Skeletal muscle satellite cell (primary cell): ENCODE data around the gene CEACAM21.

Experiments used
- H3K27me3 ChIP-seq: 2 replicates; pipeline ENCODE4 v1.7.0; 2013; ENCODE audit warnings: low read length; ENCODE audit not compliant: control insufficient read depth, insufficient read depth
- H3K36me3 ChIP-seq: 2 replicates; pipeline ENCODE4 v1.7.0; 2013; ENCODE audit warnings: mild to moderate bottlenecking, control low read depth, low read length; ENCODE audit not compliant: insufficient read depth
- H3K4me1 ChIP-seq: 2 replicates; pipeline ENCODE4 v1.7.0; 2013; ENCODE audit warnings: low read length; ENCODE audit not compliant: control insufficient read depth, insufficient read depth
- H3K4me2 ChIP-seq: 2 replicates; pipeline ENCODE4 v1.7.0; 2013; ENCODE audit warnings: mild to moderate bottlenecking, low read length
- H3K4me3 ChIP-seq: 2 replicates; pipeline ENCODE4 v1.7.0; 2013; ENCODE audit warnings: low read length
- H3K9ac ChIP-seq: 2 replicates; pipeline ENCODE4 v1.7.0; 2013; ENCODE audit warnings: mild to moderate bottlenecking, low read depth, low read length, moderate library complexity
- H3K9me3 ChIP-seq: replicated peaks from 2 replicates; pipeline ENCODE4 v1.7.0; 2013; ENCODE audit warnings: mild to moderate bottlenecking, control low read depth, low read length

CEACAM21 gene

DNA sequence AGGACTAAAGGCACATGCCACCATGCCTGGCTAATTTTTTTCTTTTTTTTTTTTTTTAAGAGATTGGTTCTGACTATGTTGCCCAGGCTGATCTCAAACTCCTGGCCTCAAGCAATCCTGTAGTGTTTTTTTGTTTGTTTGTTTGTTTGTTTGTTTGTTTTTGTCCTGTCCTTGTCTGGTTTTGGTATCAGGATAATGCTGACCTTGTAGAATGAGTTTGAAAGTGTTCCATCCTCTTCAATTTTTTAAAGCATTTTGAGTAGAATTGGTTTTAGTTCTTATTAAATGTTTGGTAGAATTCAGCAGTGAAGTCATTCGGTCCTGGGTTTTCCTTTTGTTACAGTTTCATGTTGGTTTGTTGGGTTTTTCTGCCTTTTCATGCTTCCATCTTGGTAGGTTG, 31.7 kb downstream of the CEACAM21 start:
- no peaks in the 10 kb centered on the region for H3K4me1 ChIP-seq
- H3K4me3 ChIP-seq, result no peak overlapping the region
- H3K9ac ChIP-seq, result no peak overlapping the region
- H3K4me2 ChIP-seq, result no peak overlapping the region
- no peaks in the 10 kb centered on the region for H3K9me3 ChIP-seq
- H3K27me3 ChIP-seq, result no peaks in the 10 kb centered on the region
- no peaks in the 10 kb centered on the region for H3K36me3 ChIP-seq

DNA sequence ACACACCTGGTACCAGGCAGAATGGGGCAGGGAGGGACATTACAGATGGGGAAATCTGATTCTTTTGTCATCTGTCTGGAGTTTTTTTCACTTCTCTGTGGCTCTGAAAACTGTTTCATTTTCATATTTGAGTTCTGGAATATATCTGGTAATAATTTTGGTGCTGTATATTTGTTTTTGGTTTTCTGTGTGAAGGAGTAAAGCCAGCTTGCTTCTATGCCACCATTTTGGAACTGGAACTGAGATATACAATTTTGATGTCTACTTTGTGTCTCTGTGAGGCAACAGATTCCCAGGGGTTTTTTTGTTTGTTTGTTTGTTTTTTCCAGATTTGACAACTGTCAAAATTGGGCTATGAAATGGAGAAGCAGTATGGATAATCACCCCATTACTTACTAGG, 34.8 kb downstream of the CEACAM21 start:
- no peaks in the 10 kb centered on the region for H3K27me3 ChIP-seq
- H3K4me1 ChIP-seq, result no peaks in the 10 kb centered on the region
- no peaks in the 10 kb centered on the region for H3K36me3 ChIP-seq
- no peak overlapping the region for H3K9ac ChIP-seq
- H3K4me2 ChIP-seq, result no peak overlapping the region
- no peaks in the 10 kb centered on the region for H3K9me3 ChIP-seq
- H3K4me3 ChIP-seq, result no peak overlapping the region

DNA sequence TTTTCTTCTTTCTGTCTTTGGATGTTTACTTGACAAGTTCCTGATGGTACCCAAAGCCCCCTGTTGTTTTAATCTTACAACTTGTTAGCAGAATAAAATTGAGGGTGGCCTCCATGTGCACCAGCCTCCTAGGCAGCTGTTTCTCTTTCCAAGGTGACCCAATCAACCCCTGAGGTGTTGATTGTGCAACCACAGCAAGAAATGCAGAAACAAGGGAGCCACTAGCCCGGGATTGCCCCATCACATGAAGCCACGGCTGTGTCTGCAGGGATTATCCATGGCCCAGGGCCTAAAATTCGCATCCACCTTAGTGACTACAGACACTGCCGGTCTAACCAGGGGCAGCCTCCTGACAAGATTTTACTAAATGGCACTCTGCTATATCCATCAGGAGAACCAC, 36.5 kb downstream of the CEACAM21 start:
- Histone ChIP-seq H3K4me1 (no peaks in the 10 kb centered on the region), H3K27me3 (no peaks in the 10 kb centered on the region)

DNA sequence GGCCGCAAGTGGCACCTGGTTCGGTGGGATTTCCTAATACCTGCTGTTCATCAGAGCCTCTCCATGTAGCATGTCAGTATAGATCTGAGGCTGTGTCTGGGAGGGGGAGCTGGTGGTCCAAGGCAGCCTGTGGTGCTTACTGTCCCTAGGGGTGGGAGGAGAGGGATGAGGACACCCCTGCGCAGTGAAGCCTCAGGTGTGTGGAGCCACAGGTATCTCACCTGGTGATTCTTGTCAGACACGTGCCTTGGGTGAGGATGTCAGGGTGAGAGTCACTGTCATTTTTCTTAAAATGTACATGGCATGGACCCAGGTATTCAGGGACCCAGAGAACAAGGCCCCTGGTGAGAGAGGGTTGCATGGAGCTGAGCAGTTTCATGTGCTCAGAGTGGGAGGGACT, 39.2 kb downstream of the CEACAM21 start:
- H3K36me3 ChIP-seq, result no peaks in the 10 kb centered on the region
- H3K9me3 ChIP-seq, result no peaks in the 10 kb centered on the region
- no peak overlapping the region for H3K9ac ChIP-seq
- H3K4me3 ChIP-seq, result no peak overlapping the region
- no peak overlapping the region for H3K4me2 ChIP-seq
- H3K27me3 ChIP-seq, result no peaks in the 10 kb centered on the region
- H3K4me1 ChIP-seq, result no peaks in the 10 kb centered on the region

More for the DNA sequence above, 36.5 kb downstream of the CEACAM21 start:
- Histone ChIP-seq H3K4me2 (no peak overlapping the region), H3K9ac (no peak overlapping the region), H3K4me3 (no peak overlapping the region), H3K36me3 (no peaks in the 10 kb centered on the region), H3K9me3 (no peaks in the 10 kb centered on the region)

DNA sequence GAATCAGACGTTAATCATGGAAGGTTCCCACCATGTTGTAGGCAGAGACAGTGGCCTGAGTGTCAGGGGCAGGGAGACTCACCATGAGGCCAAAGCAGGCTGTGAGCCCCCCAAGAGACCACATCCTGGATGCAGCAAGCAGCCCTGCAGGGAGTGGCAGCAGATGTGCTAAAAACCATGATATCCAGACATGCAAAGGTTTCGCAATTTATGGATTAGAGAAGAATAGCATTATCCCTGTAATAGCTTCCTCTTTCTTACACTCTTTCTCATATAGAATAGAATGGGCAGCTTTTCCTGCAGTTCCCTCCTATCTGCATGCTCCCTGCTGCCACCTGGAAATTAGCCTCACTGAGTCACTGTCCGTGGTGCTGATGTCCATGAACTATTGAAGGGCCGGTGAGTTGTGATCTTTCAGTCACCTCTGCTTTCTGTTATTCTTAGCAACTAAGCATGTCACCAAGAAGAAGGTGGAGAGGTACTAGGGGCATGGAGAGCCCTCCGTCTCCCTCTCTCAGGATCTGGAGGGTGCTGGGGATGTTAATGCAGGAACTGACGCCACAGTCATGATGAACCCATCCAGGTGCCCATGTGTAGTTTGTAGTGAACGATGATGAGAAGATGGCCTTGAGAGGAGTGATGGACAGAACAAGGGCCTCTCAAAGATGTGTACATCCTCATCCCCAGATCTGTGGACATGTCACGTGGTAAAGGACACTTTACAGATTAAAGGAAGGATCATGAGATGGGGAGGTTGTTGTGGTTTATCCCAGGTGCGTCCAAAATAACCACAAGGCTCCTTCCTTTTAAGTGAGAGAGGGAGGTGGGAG, 41.0 kb downstream of the CEACAM21 start:
- Histone ChIP-seq H3K4me1 (no peaks in the 10 kb centered on the region), H3K4me3 (no peak overlapping the region), H3K27me3 (no peaks in the 10 kb centered on the region), H3K9ac (no peak overlapping the region), H3K36me3 (no peaks in the 10 kb centered on the region), H3K4me2 (no peak overlapping the region), H3K9me3 (no peaks in the 10 kb centered on the region)

DNA sequence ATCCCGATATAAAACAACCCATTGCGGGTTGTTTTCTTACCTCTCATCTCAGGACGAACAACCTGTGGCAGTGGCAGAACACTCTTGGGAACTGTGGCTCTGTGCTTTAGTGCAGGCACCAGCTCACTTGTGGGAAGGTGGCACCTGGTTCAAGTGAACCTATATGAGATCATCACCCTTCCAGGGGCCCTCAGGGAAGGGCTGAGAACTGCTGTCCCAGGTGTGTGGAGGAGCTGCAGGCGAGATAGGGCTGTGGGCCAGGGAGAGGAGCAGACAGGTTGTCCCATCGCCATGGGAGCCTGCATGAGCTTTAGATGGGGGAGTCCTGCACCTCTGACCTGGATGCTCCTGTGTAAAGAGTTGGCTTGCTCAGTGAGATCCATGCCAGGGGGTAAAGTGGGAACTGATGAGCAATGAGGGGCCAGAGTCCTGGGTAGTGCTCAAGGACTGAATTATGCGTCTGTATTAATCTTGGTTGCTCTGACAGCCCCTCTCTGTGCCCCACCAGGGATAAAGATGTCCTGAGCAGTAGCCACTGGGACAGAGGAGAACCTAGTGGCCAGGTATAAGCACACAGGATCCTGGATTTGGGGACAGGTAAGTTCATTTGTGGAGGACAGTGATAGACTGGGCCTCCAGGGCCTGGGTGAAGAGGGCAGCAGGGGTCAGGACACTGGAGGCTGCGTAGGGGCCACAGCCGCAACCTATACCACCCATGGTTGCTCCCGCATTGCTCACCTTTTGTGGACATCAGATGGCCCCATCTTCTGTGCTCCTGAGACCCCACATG, 42.2 kb downstream of the CEACAM21 start:
- Histone ChIP-seq H3K4me3 (no peak overlapping the region), H3K27me3 (no peaks in the 10 kb centered on the region), H3K9ac (no peak overlapping the region), H3K4me1 (no peaks in the 10 kb centered on the region), H3K4me2 (no peak overlapping the region), H3K36me3 (no peaks in the 10 kb centered on the region), H3K9me3 (no peaks in the 10 kb centered on the region)

DNA sequence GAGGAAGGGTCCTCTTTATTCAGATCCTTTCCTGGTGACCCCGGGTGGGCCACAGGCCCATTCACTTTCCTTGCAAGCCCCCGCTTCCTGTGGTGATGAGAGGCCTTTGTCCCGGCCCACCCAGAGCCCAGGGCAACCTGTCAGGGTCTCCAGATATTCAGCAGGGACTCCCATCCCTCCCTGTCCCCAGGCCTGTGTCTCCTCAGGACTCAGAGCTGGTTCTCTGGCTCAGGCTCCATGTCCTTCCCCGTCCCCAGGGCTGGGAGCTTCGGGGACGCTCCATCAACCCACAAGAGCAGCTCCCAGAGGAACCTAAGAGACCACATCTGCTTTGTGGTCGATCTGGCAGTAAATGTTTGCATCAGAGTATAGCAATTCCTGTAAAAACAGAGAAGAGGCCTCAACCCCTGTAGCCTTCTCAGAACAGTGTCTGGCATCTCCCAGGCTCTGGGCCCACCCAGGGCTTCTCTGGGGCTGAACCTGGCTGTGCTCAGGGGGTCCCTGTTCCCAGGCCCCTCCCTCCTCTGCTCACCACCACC, 43.1 kb downstream of the CEACAM21 start:
- no peaks in the 10 kb centered on the region for H3K4me1 ChIP-seq
- H3K9ac ChIP-seq, result no peak overlapping the region
- H3K4me2 ChIP-seq, result no peak overlapping the region

DNA sequence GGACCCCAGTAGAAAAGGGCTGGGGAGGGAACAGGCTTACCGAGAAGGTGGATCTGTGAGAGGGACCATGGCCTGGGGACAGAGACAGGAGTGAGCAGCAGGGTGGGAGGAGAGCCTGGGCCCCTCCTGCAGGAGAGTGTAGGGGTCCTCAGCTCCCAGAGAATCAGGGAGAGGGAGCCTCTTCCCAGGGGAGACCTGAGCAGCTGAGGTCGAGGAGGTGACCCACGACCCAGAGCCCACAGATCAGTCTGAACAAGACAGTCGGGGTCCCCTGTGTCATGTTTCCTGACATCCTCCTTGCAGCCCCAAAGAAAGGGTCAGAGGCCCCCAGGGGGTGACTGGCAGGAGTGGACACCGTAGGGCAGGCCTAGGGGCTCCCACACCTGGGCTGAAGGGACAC, 44.2 kb downstream of the CEACAM21 start:
- H3K27me3 ChIP-seq, result no peaks in the 10 kb centered on the region
- no peaks in the 10 kb centered on the region for H3K4me1 ChIP-seq
- no peaks in the 10 kb centered on the region for H3K36me3 ChIP-seq
- H3K9me3 ChIP-seq, result no peaks in the 10 kb centered on the region
- H3K9ac ChIP-seq, result no peak overlapping the region
- H3K4me2 ChIP-seq, result no peak overlapping the region
- H3K4me3 ChIP-seq, result no peak overlapping the region

More for the DNA sequence above, 43.1 kb downstream of the CEACAM21 start:
- no peaks in the 10 kb centered on the region for H3K36me3 ChIP-seq
- H3K9me3 ChIP-seq, result no peaks in the 10 kb centered on the region
- H3K27me3 ChIP-seq, result no peaks in the 10 kb centered on the region
- no peak overlapping the region for H3K4me3 ChIP-seq

DNA sequence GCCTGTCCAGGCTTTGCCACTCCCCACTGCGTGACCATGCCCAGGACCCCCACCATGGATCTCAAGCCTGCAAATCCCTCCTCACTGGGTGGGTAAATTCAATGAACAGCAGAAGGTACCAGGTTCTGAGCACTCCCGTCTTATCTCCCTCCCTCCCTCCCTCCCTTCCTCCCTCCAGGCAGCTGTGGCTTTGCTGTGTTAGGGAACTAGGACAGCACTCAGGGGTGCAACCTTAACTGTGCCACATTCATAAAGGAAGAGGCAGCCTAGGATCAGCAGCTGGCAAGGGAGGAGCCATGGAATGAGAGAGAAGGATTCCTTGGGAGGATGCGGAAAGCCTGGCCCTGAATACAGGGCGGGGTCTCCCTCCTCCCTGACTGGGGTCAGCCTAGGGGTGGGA, 45.3 kb downstream of the CEACAM21 start:
- no peaks in the 10 kb centered on the region for H3K4me1 ChIP-seq
- H3K4me2 ChIP-seq, result no peak overlapping the region
- no peak overlapping the region for H3K4me3 ChIP-seq
- no peaks in the 10 kb centered on the region for H3K9me3 ChIP-seq
- H3K9ac ChIP-seq, result no peak overlapping the region
- H3K27me3 ChIP-seq, result no peaks in the 10 kb centered on the region
- H3K36me3 ChIP-seq, result no peaks in the 10 kb centered on the region

DNA sequence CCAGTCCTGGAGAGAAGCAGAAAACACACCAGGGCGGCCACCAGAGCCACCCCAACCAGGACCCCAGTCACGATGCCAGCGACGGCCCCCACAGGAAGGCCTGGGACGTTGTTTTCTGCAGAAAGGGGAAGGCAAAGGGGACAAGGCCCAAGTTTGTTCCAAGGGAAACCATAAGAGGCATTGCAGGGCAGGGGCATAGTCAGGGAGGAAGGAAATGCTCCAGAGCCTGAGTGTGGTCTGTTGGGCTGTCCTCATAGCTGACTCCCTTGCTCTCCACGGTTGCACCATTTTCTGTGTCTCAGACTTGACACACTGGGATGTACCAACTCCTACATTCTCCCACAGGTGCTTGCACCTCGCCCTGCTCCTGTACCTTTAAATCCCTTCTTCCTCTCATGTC, 45.7 kb downstream of the CEACAM21 start:
- H3K4me3 ChIP-seq, result no peak overlapping the region
- H3K9me3 ChIP-seq, result no peaks in the 10 kb centered on the region
- H3K9ac ChIP-seq, result no peak overlapping the region
- no peaks in the 10 kb centered on the region for H3K4me1 ChIP-seq
- no peaks in the 10 kb centered on the region for H3K36me3 ChIP-seq
- H3K4me2 ChIP-seq, result no peak overlapping the region
- H3K27me3 ChIP-seq, result no peaks in the 10 kb centered on the region

DNA sequence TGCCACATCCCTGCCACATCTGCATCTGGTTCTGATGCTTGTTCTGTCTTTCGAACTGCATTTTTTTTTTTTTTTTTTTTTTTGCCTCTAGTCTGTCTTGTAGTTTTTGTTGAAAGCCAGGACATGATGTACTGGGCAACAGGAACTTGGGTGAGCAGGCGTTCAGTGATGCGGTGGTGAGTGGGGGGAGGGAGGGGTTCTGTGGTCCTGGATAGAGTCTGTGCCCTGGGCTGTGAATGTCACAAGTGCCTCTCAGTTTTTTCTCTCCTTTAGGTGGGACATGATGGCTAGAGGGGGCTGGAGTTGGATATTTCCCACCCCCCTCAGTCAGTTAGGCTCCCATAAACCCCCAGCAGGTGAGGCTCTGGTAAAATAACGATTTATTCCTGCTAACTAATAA, 47.4 kb downstream of the CEACAM21 start:
- Histone ChIP-seq H3K27me3 (no peaks in the 10 kb centered on the region), H3K4me1 (no peaks in the 10 kb centered on the region), H3K9ac (no peak overlapping the region), H3K36me3 (no peaks in the 10 kb centered on the region), H3K9me3 (no peaks in the 10 kb centered on the region), H3K4me3 (no peak overlapping the region), H3K4me2 (no peak overlapping the region)
